NB4 (cell line): Measurements from ENCODE around the gene MRPS7.

Experiments used
- CTCF ChIP-seq: IDR thresholded peaks from one replicate; pipeline ENCODE4 v1.5.1; 2012; ENCODE audit warnings: low read depth, low read length
- MAX ChIP-seq: IDR thresholded peaks from 2 replicates; pipeline ENCODE4 v1.6.1; 2011; ENCODE audit warnings: low read depth, low read length
- MYC ChIP-seq: IDR thresholded peaks from 2 replicates; pipeline ENCODE4 v1.6.1; 2011; ENCODE audit warnings: low read depth, low read length
- POLR2A ChIP-seq: IDR thresholded peaks from 2 replicates; pipeline ENCODE4 v1.6.1; 2011; ENCODE audit warnings: mild to moderate bottlenecking; ENCODE audit not compliant: insufficient read length; ENCODE audit errors: extremely low read depth

- TF ChIP-seq CTCF (no peak), MAX (no peak), MYC (no peak), POLR2A (no peak)
Measured at GRCh38 chr17:75266316-75267152, 4.9 kb downstream of the MRPS7 start.
